GM23338 (cell line): Measurements from ENCODE around the gene FRYL. TPM values are rescaled to one million over a fixed set of nuclear protein-coding genes. Genes with fewer than 3 reads are reported as not detected.

Experiments used
- ATAC-seq: fragments of 200-7000 bp; cut with Tn5 transposase; 3 replicates; pipeline ENCODE4 v1.9.1; 2020
- DNase-seq: peaks from one replicate; pipeline ENCODE4 v3.0.0-alpha.2; 2015; ENCODE audit warnings: low spot score
- H2AFZ ChIP-seq: fragments of 200-600 bp; sonication (generic); 2 replicates; pipeline ENCODE4 v1.8.0; 2016; ENCODE audit warnings: antibody characterized with exemption, mild to moderate bottlenecking, moderate library complexity
- H3F3A ChIP-seq: fragments of 200-600 bp; sonication (generic); replicated peaks from 2 replicates; pipeline ENCODE4 v1.8.0; 2017; ENCODE audit warnings: antibody characterized with exemption, mixed run types, low read depth
- H3K27ac ChIP-seq: fragments of 200-600 bp; sonication (generic); 2 replicates; pipeline ENCODE4 v1.6.1; 2016; ENCODE audit warnings: low read depth
- H3K27me3 ChIP-seq: fragments of 200-600 bp; sonication (generic); 2 replicates; pipeline ENCODE4 v1.8.0; 2016; ENCODE audit warnings: mild to moderate bottlenecking, mixed run types, moderate library complexity; ENCODE audit not compliant: insufficient read depth
- H3K36me3 ChIP-seq: fragments of 200-600 bp; sonication (generic); 2 replicates; pipeline ENCODE4 v1.8.0; 2016; ENCODE audit warnings: mild to moderate bottlenecking; ENCODE audit not compliant: insufficient read depth
- H3K4me1 ChIP-seq: fragments of 200-600 bp; sonication (generic); 2 replicates; pipeline ENCODE4 v1.8.0; 2016; ENCODE audit warnings: mild to moderate bottlenecking, moderate library complexity; ENCODE audit not compliant: insufficient read depth
- H3K4me2 ChIP-seq: fragments of 200-600 bp; sonication (generic); 2 replicates; pipeline ENCODE4 v1.7.1; 2017; ENCODE audit warnings: mixed run types
- H3K4me3 ChIP-seq: fragments of 200-600 bp; sonication (generic); 2 replicates; pipeline ENCODE4 v1.6.1; 2016; ENCODE audit warnings: mixed run types
- H3K79me2 ChIP-seq: fragments of 200-600 bp; sonication (generic); replicated peaks from 2 replicates; pipeline ENCODE4 v1.8.0; 2017; ENCODE audit warnings: mild to moderate bottlenecking; ENCODE audit not compliant: insufficient read depth
- H3K9me2 ChIP-seq: fragments of 200-600 bp; sonication (generic); 2 replicates; pipeline ENCODE4 v1.8.0; 2017; ENCODE audit not compliant: insufficient read depth
- H4K20me1 ChIP-seq: fragments of 200-600 bp; sonication (generic); replicated peaks from 2 replicates; pipeline ENCODE4 v1.8.0; 2017; ENCODE audit warnings: mild to moderate bottlenecking; ENCODE audit not compliant: insufficient read depth
- H3K27ac Mint-ChIP-seq: 2 replicates; pipeline ENCODE4 v1.8.0; 2020; ENCODE audit warnings: inconsistent platforms, mild to moderate bottlenecking, moderate library complexity, mixed read lengths
- H3K27me3 Mint-ChIP-seq: 3 replicates; pipeline ENCODE4 v1.8.0; 2022; ENCODE audit warnings: low read depth, mild to moderate bottlenecking, moderate library complexity, mixed read lengths, inconsistent platforms; ENCODE audit not compliant: insufficient read depth, poor library complexity
- H3K36me3 Mint-ChIP-seq: 3 replicates; pipeline ENCODE4 v1.8.0; 2021; ENCODE audit warnings: low read depth, mild to moderate bottlenecking, inconsistent platforms, moderate library complexity, mixed read lengths
- H3K4me1 Mint-ChIP-seq: 3 replicates; pipeline ENCODE4 v1.8.0; 2020; ENCODE audit warnings: mild to moderate bottlenecking, inconsistent platforms, mixed read lengths
- H3K4me3 Mint-ChIP-seq: 3 replicates; pipeline ENCODE4 v1.8.0; 2021; ENCODE audit warnings: moderate library complexity, mild to moderate bottlenecking, inconsistent platforms, mixed read lengths
- H3K9me3 Mint-ChIP-seq: 3 replicates; pipeline ENCODE4 v1.8.0; 2020; ENCODE audit warnings: moderate library complexity, mild to moderate bottlenecking, inconsistent platforms, mixed read lengths
- CREB1 ChIP-seq: fragments of 250-450 bp; sonication (Bioruptor Pico); IDR thresholded peaks from 2 replicates; pipeline ENCODE4 v1.5.0; 2020; ENCODE audit warnings: low read depth, mild to moderate bottlenecking, moderate library complexity
- ETS1 ChIP-seq: IDR thresholded peaks from 2 replicates; pipeline ENCODE4 v1.6.1; 2016; ENCODE audit warnings: antibody characterized with exemption
- EZH2 ChIP-seq: fragments of 200-600 bp; sonication (generic); IDR thresholded peaks from one replicate; pipeline ENCODE4 v1.8.0; 2017; ENCODE audit warnings: antibody characterized with exemption, mild to moderate bottlenecking, low read depth; ENCODE audit not compliant: unreplicated experiment
- EZH2phosphoT487 ChIP-seq: fragments of 200-600 bp; sonication (generic); IDR thresholded peaks from one replicate; pipeline ENCODE4 v1.8.1; 2018; ENCODE audit warnings: antibody characterized with exemption; ENCODE audit not compliant: unreplicated experiment
- JUNB ChIP-seq: IDR thresholded peaks from one replicate; pipeline ENCODE4 v1.6.1; 2016; ENCODE audit warnings: antibody characterized with exemption; ENCODE audit not compliant: unreplicated experiment
- NANOG ChIP-seq: IDR thresholded peaks from 2 replicates; pipeline ENCODE4 v1.6.1; 2016; ENCODE audit warnings: antibody characterized with exemption, borderline replicate concordance
- POLR2AphosphoS5 ChIP-seq: IDR thresholded peaks from 2 replicates; pipeline ENCODE4 v1.6.1; 2016; ENCODE audit warnings: antibody characterized with exemption, low read depth
- STAT1 ChIP-seq: IDR thresholded peaks from one replicate; pipeline ENCODE4 v1.6.1; 2016; ENCODE audit warnings: antibody characterized with exemption; ENCODE audit not compliant: unreplicated experiment
- ZNF114 ChIP-seq: fragments of 250-450 bp; sonication (Bioruptor Pico); IDR thresholded peaks from 2 replicates; pipeline ENCODE4 v1.5.0; 2020; ENCODE audit warnings: mild to moderate bottlenecking, moderate library complexity
- ZNF331 ChIP-seq: fragments of 250-450 bp; sonication (Bioruptor Pico); IDR thresholded peaks from 2 replicates; pipeline ENCODE4 v1.5.0; 2020; ENCODE audit warnings: low read depth, mild to moderate bottlenecking, moderate library complexity
- ZNF462 ChIP-seq: fragments of 250-450 bp; sonication (Bioruptor Pico); IDR thresholded peaks from 2 replicates; pipeline ENCODE4 v1.5.0; 2020; ENCODE audit warnings: mild to moderate bottlenecking, moderate library complexity
- polyA plus RNA-seq: library from polyadenylated mRNA; unstranded; fragments of >200 nt; fragmentation: Nextera tagmentation; extraction: Ambion mirVana; gene quantifications from 2 replicates; pipeline ENCODE4 v1.2.1, GENCODE V29; 2016
- total RNA-seq: library from RNA; depleted of rRNA; stranded (reverse); fragments of >200 nt; shearing (Covaris generic); gene quantifications from 2 replicates; pipeline ENCODE4 v1.2.3, GENCODE V29; 2014
- TF ChIP-seq, protein P1 (sequence below): IDR thresholded peaks from one replicate; pipeline ENCODE4 v1.6.1; 2018; ENCODE audit warnings: antibody characterized with exemption; ENCODE audit not compliant: unreplicated experiment
- TF ChIP-seq, protein P2 (sequence below), 2 experiments: fragments of 200-600 bp in 1 of 2; sonication (generic) in 1 of 2; conservative IDR thresholded peaks; 2 replicates each; pipeline versions ENCODE4 v1.5.1 to v1.6.1; 2016 to 2017; ENCODE audit warnings: antibody characterized with exemption in 2 of 2, low read depth in 2 of 2, mild to moderate bottlenecking in 2 of 2, moderate library complexity in 1 of 2

FRYL gene
- total and polyA plus RNA-seq, 2 experiments from 2014 or later, result 30.7 to 53.3 TPM

- Mint-ChIP-seq H3K9me3 (no peaks in the 10 kb centered on the region), H3K4me1 (peaks cover 24% of the 10 kb centered on the region), H3K27ac (no peak overlapping the region), H3K27me3 (no peaks in the 10 kb centered on the region), H3K4me3 (no peak overlapping the region), H3K36me3 (peaks cover 11% of the 10 kb centered on the region; the same call in 2 of the 3 replicates)
- Histone ChIP-seq H3K36me3 (no peaks in the 10 kb centered on the region; the same call in 1 of the 2 replicates), H3K9me2 (no peaks in the 10 kb centered on the region), H3K4me3 (no peak overlapping the region), H3K4me2 (no peak overlapping the region), H3K27ac (no peak overlapping the region), H3F3A (no peaks in the 10 kb centered on the region), H2AFZ (no peak overlapping the region), H3K79me2 (no peaks in the 10 kb centered on the region), H3K27me3 (no peaks in the 10 kb centered on the region), H4K20me1 (0 out of 2 replicates have a peak, but pooled peaks cover 7% of the 10 kb centered on the region), H3K4me1 (peaks cover 14% of the 10 kb centered on the region)
- ATAC-seq (no peak), DNase-seq (no peak)
- TF ChIP-seq, protein P1, sequence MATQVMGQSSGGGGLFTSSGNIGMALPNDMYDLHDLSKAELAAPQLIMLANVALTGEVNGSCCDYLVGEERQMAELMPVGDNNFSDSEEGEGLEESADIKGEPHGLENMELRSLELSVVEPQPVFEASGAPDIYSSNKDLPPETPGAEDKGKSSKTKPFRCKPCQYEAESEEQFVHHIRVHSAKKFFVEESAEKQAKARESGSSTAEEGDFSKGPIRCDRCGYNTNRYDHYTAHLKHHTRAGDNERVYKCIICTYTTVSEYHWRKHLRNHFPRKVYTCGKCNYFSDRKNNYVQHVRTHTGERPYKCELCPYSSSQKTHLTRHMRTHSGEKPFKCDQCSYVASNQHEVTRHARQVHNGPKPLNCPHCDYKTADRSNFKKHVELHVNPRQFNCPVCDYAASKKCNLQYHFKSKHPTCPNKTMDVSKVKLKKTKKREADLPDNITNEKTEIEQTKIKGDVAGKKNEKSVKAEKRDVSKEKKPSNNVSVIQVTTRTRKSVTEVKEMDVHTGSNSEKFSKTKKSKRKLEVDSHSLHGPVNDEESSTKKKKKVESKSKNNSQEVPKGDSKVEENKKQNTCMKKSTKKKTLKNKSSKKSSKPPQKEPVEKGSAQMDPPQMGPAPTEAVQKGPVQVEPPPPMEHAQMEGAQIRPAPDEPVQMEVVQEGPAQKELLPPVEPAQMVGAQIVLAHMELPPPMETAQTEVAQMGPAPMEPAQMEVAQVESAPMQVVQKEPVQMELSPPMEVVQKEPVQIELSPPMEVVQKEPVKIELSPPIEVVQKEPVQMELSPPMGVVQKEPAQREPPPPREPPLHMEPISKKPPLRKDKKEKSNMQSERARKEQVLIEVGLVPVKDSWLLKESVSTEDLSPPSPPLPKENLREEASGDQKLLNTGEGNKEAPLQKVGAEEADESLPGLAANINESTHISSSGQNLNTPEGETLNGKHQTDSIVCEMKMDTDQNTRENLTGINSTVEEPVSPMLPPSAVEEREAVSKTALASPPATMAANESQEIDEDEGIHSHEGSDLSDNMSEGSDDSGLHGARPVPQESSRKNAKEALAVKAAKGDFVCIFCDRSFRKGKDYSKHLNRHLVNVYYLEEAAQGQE, result no peak
- no peak for TF ChIP-seq JUNB
- no peak for TF ChIP-seq NANOG
- TF ChIP-seq, protein P2, sequence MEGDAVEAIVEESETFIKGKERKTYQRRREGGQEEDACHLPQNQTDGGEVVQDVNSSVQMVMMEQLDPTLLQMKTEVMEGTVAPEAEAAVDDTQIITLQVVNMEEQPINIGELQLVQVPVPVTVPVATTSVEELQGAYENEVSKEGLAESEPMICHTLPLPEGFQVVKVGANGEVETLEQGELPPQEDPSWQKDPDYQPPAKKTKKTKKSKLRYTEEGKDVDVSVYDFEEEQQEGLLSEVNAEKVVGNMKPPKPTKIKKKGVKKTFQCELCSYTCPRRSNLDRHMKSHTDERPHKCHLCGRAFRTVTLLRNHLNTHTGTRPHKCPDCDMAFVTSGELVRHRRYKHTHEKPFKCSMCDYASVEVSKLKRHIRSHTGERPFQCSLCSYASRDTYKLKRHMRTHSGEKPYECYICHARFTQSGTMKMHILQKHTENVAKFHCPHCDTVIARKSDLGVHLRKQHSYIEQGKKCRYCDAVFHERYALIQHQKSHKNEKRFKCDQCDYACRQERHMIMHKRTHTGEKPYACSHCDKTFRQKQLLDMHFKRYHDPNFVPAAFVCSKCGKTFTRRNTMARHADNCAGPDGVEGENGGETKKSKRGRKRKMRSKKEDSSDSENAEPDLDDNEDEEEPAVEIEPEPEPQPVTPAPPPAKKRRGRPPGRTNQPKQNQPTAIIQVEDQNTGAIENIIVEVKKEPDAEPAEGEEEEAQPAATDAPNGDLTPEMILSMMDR (conservative IDR thresholded peaks at IDR 0.05; ENCODE audit: low read depth in 2 of 2), result no peak
- no peak for TF ChIP-seq ZNF114 (CRISPR knock-in tag)
- no peak for TF ChIP-seq CREB1 (CRISPR knock-in tag)
- no peak for TF ChIP-seq EZH2
- no peak for TF ChIP-seq ZNF462 (CRISPR knock-in tag)
- no peak for TF ChIP-seq POLR2AphosphoS5
- TF ChIP-seq ETS1, result no peak
- TF ChIP-seq ZNF331 (CRISPR knock-in tag), result no peak
- no peak for TF ChIP-seq EZH2phosphoT487
- no peak for TF ChIP-seq STAT1
These were observed 188.7 kb downstream of the FRYL start for GRCh38 chr4:48591372-48591771.
